Ovary (tissue), 9 donors: ENCODE data around the gene ATPAF1. TPM values are rescaled to one million over a fixed set of nuclear protein-coding genes. Genes with fewer than 3 reads are reported as not detected.

Experiments used
- DNase-seq, 5 donors: peaks; one replicate each; pipeline ENCODE4 v3.0.0-alpha.2; 2019 to 2020
- H3K27ac ChIP-seq, 2 donors: fragments of 200-600 bp; one replicate each; pipeline versions ENCODE4 v1.5.1 to v1.8.0; 2019 to 2022
- H3K27me3 ChIP-seq: fragments of 200-600 bp; one replicate; pipeline ENCODE4 v1.8.0; 2022
- H3K36me3 ChIP-seq: fragments of 200-600 bp; sonication (generic); one replicate; pipeline ENCODE4 v1.5.1; 2019
- H3K4me1 ChIP-seq: one replicate; pipeline ENCODE4 v1.8.1; 2013; ENCODE audit warnings: mild to moderate bottlenecking, moderate library complexity; ENCODE audit not compliant: insufficient read depth
- H3K4me3 ChIP-seq: fragments of 200-600 bp; sonication (generic); one replicate; pipeline ENCODE4 v1.5.1; 2017
- H3K9me3 ChIP-seq, 2 donors: fragments of 200-600 bp in 1 of 2; sonication (generic) in 1 of 2; one replicate each; pipeline versions ENCODE4 v1.5.1 to v1.8.1; 2013 to 2019; ENCODE audit warnings: mild to moderate bottlenecking in 1 of 2, moderate library complexity in 1 of 2
- EP300 ChIP-seq: sonication (generic); formaldehyde crosslinking; IDR thresholded peaks from one replicate; pipeline ENCODE4 v1.6.1; 2017; ENCODE audit warnings: antibody characterized with exemption
- POLR2A ChIP-seq: fragments of 450-650 bp; IDR thresholded peaks from one replicate; pipeline ENCODE4 v1.6.1; 2017; ENCODE audit warnings: antibody characterized with exemption, mild to moderate bottlenecking, moderate library complexity
- WGBS, 3 donors: extraction: QIAGEN DNeasy Blood & Tissue Kit in 1 of 3; methylation state at CpG; one replicate each; pipeline versions ENCODE4 v1.1.5 to v1.1.7; 2013 to 2017; 5-methylcytosine and 5-hydroxymethylcytosine counted together
- intact Hi-C, 4 donors: fragments of 100-400 bp; cut with DNase I; formaldehyde crosslinking; loops; one replicate each; pipeline versions ENCODE4 v1.11.0 to v1.15.1; 2022 to 2023
- polyA plus RNA-seq, 2 donors: library from polyadenylated mRNA; stranded (reverse); fragments of 200-250 nt in 1 of 2; fragments of 350-450 nt in 1 of 2; fragmentation: Illumina TruSeq in 1 of 2; extraction: RNeasy Lipid Tissue Mini Kit (QIAGEN cat#74804) in 1 of 2; gene quantifications; one replicate each; pipeline ENCODE4 v1.2.3, GENCODE V29; 2013 to 2014
- total RNA-seq, 7 donors: library from RNA; depleted of rRNA in 2 of 7; stranded (reverse); fragments of >200 nt in 2 of 7; fragmentation: NEBNext Ultra II Directional in 3 of 7; extraction: Animal tissue kit (Norgen Biotek cat#: 25700) in 3 of 7; gene quantifications; one replicate each; pipeline versions ENCODE4 v1.1.0 to v1.2.4, GENCODE V29; 2016 to 2023
- TF ChIP-seq, protein P1 (sequence below), 3 donors: fragments of 450-650 bp in 2 of 3; fragments of 200-600 bp in 1 of 3; IDR thresholded peaks; one replicate each; pipeline versions ENCODE4 v1.5.1 to v1.8.0; 2016 to 2022; ENCODE audit warnings: antibody characterized with exemption in 3 of 3, mild to moderate bottlenecking in 1 of 3
- donor health status: DM: no; HTN: no; CAD: no; lungs with moderate emphysema.
- donor health status: DM: no; HTN: no; CAD: no.
- donor health status: Bipolar disorder and iron deficiency.
- donor health status: DM: yes; HTN: yes; CAD: no.
- donor health status: DM: no; HTN: no; CAD: no.
- donor health status: DM: yes; HTN: yes; CAD: no.

The ATPAF1 gene
- total and polyA plus RNA-seq, 9 donors: 21.9 to 88.0 (median 29.3) TPM

DNA sequence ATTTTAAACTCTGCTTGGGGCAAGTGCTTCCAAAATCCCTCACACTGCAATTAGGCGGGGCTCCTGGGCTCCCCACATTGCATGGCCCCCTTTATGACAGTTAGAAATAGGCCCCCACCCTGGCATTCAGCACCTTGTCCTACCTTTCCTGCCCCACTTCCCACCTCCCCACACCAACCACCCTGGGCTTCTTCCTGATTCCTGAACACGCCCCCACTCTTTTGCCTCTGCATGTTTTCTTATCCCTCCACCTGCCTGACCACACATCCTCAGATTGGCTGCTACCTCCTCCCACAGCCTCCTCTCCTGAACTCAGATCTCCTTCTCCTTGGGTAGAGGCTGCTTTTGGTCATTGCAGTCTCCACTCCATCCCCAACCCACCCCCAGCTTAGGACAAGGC lies 53.1 kb downstream of the ATPAF1 start:
- TF ChIP-seq POLR2A (no peak), EP300 (no peak)
- TF ChIP-seq, protein P1, sequence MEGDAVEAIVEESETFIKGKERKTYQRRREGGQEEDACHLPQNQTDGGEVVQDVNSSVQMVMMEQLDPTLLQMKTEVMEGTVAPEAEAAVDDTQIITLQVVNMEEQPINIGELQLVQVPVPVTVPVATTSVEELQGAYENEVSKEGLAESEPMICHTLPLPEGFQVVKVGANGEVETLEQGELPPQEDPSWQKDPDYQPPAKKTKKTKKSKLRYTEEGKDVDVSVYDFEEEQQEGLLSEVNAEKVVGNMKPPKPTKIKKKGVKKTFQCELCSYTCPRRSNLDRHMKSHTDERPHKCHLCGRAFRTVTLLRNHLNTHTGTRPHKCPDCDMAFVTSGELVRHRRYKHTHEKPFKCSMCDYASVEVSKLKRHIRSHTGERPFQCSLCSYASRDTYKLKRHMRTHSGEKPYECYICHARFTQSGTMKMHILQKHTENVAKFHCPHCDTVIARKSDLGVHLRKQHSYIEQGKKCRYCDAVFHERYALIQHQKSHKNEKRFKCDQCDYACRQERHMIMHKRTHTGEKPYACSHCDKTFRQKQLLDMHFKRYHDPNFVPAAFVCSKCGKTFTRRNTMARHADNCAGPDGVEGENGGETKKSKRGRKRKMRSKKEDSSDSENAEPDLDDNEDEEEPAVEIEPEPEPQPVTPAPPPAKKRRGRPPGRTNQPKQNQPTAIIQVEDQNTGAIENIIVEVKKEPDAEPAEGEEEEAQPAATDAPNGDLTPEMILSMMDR (IDR thresholded peaks at IDR 0.05): no peak
- Histone ChIP-seq H3K4me1 (peaks cover 7% of the 10 kb centered on the region), H3K9me3 (no peaks in the 10 kb centered on the region), H3K4me3 (no peak overlapping the region), H3K36me3 (no peaks in the 10 kb centered on the region), H3K27me3 (no peaks in the 10 kb centered on the region), H3K27ac (peak overlapping the region in 1 of 2 donors; percentile 95)
- no peak for DNase-seq
- intact Hi-C loops: loop anchor here in 3 of 4 donors (5.0 kb wide), 2 partner anchors 52 to 107 kb away; partner anchors contain the start of gene ATPAF1 (in 2 of the 3)
- WGBS, 3 donors: 93 to 97% (median 95%) methylated on average over 2 of the region's 2 CpGs

DNA sequence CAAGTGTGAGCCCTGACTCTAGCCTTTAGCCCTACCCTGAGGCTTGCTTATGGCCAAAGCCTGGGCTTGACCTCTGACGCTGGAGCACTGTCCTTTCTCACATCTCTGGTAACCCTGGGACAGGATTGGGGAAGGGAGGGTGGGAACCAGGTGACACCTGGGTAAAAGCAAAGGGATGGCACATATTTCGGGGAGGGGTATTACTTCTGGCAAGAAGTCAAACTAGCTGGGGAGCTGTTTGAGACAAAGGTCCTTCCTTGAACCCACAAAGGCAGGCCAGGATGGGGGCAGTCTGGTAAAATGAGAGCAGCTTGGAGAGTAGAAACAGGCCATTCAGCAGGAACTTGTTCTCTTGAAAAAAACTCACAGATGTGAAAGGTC lies 53.6 kb downstream of the ATPAF1 start:
- H3K36me3 ChIP-seq: no peaks in the 10 kb centered on the region
- WGBS, 3 donors: 71 to 86% (median 72%) methylated on average over 2 of the region's 2 CpGs
- H3K27me3 ChIP-seq: no peaks in the 10 kb centered on the region
- TF ChIP-seq, protein P1 (IDR thresholded peaks at IDR 0.05): no peak
- TF ChIP-seq EP300 (no peak), POLR2A (no peak)
- H3K4me3 ChIP-seq: no peak overlapping the region
- H3K27ac ChIP-seq: peak overlapping the region; percentile 6 to 34
- H3K4me1 ChIP-seq: peaks cover 7% of the 10 kb centered on the region
- intact Hi-C loops: no loop called here
- DNase-seq: peak in 1 of 5 donors; percentile 35
- H3K9me3 ChIP-seq: no peaks in the 10 kb centered on the region

DNA sequence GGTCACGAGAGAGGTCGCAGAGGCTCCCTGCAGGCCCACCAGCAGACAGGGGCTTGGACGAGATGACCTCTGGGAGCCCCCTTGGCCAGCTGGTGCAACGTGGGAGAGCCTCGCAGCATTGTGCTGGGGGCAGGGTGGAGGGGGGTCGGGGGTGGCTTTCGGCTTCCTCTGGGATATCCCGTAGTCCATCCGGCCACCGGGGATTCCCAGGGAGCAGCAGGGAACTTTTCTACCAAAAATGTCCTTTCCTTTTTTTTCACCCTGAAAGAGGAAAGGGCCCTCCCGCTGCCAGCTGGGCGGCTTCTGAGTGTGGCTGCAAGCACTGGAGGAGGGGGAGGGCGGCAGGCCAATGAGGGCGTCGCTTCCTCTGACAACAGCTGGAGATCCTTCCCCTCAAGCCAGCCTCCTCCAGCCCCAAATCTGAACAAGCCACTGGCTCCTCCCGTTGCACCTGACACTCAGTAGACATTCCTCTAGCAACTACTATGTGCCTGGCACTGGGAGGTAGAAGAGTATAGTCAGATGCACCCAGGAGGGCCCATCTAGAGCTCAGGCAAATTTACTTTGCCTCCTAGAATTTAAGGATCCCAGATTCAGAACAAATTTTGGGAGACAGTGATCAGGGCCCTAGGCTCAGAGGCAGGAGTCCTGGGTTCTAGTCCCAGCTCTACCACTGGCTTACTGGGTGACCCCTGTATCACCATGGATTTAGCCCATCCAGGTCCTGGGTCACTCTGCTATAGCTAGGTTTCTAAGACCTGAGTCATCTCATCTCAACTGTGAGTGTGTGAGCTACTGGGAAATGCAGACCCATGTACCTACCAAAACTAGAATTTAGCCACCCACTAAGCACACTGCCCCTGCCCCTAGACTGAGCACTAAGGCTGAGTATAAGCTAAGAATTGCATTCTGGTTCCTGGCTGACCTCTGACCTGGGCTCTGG lies 54.2 kb downstream of the ATPAF1 start:
- no peaks in the 10 kb centered on the region for H3K36me3 ChIP-seq
- DNase-seq: peak; percentile 91 to 94 (median 93)
- H3K9me3 ChIP-seq: no peaks in the 10 kb centered on the region
- peak overlapping the region; percentile 6 to 34 for H3K27ac ChIP-seq
- no peaks in the 10 kb centered on the region for H3K27me3 ChIP-seq
- intact Hi-C loops: no loop called here
- TF ChIP-seq POLR2A (no peak), EP300 (no peak)
- TF ChIP-seq, protein P1 (IDR thresholded peaks at IDR 0.05): no peak
- peak overlapping the region; percentile 3 for H3K4me3 ChIP-seq
- H3K4me1 ChIP-seq: peaks cover 7% of the 10 kb centered on the region
- WGBS, 3 donors: 0 to 1% (median 0%) methylated on average over 11 to 16 of the region's 16 CpGs

DNA sequence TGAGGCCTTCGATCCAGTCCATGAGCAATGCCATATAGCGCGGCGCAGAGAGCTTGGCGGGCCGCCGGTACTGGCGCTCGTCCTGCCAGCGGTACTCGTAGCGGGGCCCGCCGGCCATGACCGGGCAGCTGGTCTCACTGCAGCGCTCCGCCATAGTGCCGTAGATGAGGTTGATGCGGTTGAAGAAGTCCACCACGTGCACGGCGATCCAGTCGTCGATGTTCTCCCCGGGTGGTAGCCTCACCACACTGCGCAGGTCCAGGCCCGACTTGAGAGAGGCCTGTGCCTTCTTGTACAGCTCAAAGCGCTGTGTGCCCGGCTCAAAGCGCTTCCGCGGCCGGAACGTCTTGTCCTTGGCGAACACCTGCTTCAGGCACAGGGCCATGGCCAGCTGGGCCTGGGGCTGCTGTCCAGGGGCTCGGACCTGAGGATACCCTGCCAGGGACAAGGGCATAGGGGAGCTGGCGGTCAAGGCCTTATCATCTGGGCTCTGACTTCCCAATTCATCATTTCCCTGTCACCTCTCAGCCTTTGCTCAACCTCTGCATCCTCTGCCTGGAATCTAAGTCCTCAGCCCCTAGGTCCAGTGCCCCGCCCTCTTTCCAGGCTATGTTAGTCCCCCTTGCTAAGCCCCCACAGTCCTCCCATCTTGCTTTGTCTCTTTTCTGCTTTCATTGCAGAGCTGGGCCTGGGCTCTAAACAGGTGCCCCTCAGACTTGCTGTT lies 55.1 kb downstream of the ATPAF1 start:
- H3K4me3 ChIP-seq: no peak overlapping the region
- no peaks in the 10 kb centered on the region for H3K36me3 ChIP-seq
- DNase-seq: peak; percentile 25 to 73 (median 52)
- 65 to 75% (median 67%) methylated on average over 33 to 38 of the region's 38 CpGs for WGBS, 3 donors
- no peaks in the 10 kb centered on the region for H3K9me3 ChIP-seq
- intact Hi-C loops: no loop called here
- H3K27ac ChIP-seq: peak overlapping the region in 1 of 2 donors; percentile 1
- TF ChIP-seq, protein P1 (IDR thresholded peaks at IDR 0.05): no peak
- TF ChIP-seq EP300 (no peak), POLR2A (no peak)
- no peaks in the 10 kb centered on the region for H3K27me3 ChIP-seq
- peaks cover 7% of the 10 kb centered on the region for H3K4me1 ChIP-seq
